Sigmoid colon (tissue), 4 donors: Measurements from ENCODE around the gene TUBB.

ENCODE experiments used
- EP300 ChIP-seq, 4 donors: sonication (generic); formaldehyde crosslinking; IDR thresholded peaks; one replicate each; pipeline ENCODE4 v1.6.1; 2017; ENCODE audit warnings: antibody characterized with exemption in 4 of 4
- POLR2A ChIP-seq, 2 donors: fragments of 450-650 bp; IDR thresholded peaks; one replicate each; pipeline ENCODE4 v1.6.1; 2016; ENCODE audit warnings: antibody characterized with exemption in 2 of 2, mild to moderate bottlenecking in 2 of 2, moderate library complexity in 2 of 2
- POLR2AphosphoS5 ChIP-seq, 4 donors: sonication (generic); formaldehyde crosslinking; IDR thresholded peaks; one replicate each; pipeline ENCODE4 v1.6.1; 2017; ENCODE audit warnings: antibody characterized with exemption in 4 of 4
- TF ChIP-seq, protein P1 (sequence below), 4 experiments: fragments of 450-650 bp in 3 of 4; fragments of 200-600 bp in 1 of 4; IDR thresholded peaks; one replicate each; pipeline ENCODE4 v1.5.1; 2016 to 2019; ENCODE audit warnings: antibody characterized with exemption in 4 of 4, mild to moderate bottlenecking in 3 of 4, moderate library complexity in 2 of 4

DNA sequence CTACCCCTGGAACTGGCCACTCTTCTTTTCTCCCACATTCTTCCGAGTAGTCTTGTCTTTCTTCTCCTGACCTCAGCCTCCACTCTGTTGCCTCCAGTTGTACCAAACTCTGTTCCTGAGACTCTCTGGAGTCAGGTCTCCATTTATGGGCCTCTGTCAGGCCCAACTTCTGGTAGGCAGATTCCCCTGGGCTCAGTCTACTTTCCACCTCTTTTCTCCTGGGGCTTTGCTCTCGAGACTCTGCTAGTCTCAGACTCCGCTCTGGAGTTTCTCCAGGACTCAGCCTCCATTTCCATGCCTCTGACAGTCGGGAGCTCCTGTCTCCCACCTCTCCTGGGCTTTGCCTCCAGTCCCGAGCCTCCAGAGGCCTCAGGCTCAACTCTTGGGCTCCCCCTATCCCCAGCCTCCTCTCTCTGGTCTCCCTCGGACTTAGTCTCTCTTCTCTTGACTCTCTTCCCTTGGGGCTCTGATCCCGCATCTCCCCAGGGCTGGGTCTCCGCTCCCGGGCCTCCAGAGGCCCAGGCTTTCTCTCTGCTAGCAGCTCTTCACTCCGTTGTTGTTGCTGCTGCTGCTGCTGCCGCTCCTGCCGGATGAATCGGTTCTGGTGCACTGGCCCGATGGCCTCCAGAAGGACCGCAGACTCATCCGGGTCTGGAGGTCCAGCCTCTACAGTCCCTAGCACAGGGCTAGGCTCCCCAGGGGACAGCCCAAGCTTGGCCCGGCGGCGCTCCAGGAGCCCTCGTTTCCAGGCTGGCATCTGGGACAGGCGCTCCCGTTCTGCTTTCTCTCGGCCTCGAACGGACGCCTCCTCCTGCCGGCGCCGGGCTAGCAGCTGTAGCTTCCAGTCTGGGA, 34.8 kb upstream of the TUBB start:
- TF ChIP-seq POLR2A (IDR thresholded peaks at IDR 0.05) (no peak), POLR2AphosphoS5 (IDR thresholded peaks at IDR 0.05) (no peak), EP300 (IDR thresholded peaks at IDR 0.05) (no peak)
- TF ChIP-seq, protein P1, sequence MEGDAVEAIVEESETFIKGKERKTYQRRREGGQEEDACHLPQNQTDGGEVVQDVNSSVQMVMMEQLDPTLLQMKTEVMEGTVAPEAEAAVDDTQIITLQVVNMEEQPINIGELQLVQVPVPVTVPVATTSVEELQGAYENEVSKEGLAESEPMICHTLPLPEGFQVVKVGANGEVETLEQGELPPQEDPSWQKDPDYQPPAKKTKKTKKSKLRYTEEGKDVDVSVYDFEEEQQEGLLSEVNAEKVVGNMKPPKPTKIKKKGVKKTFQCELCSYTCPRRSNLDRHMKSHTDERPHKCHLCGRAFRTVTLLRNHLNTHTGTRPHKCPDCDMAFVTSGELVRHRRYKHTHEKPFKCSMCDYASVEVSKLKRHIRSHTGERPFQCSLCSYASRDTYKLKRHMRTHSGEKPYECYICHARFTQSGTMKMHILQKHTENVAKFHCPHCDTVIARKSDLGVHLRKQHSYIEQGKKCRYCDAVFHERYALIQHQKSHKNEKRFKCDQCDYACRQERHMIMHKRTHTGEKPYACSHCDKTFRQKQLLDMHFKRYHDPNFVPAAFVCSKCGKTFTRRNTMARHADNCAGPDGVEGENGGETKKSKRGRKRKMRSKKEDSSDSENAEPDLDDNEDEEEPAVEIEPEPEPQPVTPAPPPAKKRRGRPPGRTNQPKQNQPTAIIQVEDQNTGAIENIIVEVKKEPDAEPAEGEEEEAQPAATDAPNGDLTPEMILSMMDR (IDR thresholded peaks at IDR 0.05): no peak
